C4-2B (cell line): Measurements from ENCODE around the gene PILRA.

Experiments
- ZFX ChIP-seq: fragments of 450-650 bp; IDR thresholded peaks from 2 replicates; pipeline ENCODE4 v1.6.1; 2017
- TF ChIP-seq, protein P1 (sequence below): fragments of 450-650 bp; conservative IDR thresholded peaks from 2 replicates; pipeline ENCODE4 v1.5.1; 2017; ENCODE audit warnings: mild to moderate bottlenecking

GRCh38 chr7:100353685-100354330, 19.5 kb upstream of the PILRA start:
- TF ChIP-seq, protein P1, sequence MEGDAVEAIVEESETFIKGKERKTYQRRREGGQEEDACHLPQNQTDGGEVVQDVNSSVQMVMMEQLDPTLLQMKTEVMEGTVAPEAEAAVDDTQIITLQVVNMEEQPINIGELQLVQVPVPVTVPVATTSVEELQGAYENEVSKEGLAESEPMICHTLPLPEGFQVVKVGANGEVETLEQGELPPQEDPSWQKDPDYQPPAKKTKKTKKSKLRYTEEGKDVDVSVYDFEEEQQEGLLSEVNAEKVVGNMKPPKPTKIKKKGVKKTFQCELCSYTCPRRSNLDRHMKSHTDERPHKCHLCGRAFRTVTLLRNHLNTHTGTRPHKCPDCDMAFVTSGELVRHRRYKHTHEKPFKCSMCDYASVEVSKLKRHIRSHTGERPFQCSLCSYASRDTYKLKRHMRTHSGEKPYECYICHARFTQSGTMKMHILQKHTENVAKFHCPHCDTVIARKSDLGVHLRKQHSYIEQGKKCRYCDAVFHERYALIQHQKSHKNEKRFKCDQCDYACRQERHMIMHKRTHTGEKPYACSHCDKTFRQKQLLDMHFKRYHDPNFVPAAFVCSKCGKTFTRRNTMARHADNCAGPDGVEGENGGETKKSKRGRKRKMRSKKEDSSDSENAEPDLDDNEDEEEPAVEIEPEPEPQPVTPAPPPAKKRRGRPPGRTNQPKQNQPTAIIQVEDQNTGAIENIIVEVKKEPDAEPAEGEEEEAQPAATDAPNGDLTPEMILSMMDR: no peak
- TF ChIP-seq ZFX: no peak
